Measurements from ENCODE around the gene FAM124B.
"Not testable (repeated sequence)": the region's sequence is repeated elsewhere in the genome, so short reads cannot be mapped to it uniquely, and the experiment has no call there.

The FAM124B gene

GRCh38 chr2:224412141-224413015, 10.5 kb upstream of the FAM124B start:
- DNase-seq (ENCODE audit: low spot score) = no peak

- no peak for DNase-seq (ENCODE audit: low spot score)
These were observed 9.1 kb upstream of the FAM124B start for GRCh38 chr2:224410946-224411561.

GRCh38 chr2:224408676-224409075, 6.8 kb upstream of the FAM124B start:
- no peak for DNase-seq (ENCODE audit: low spot score)

- DNase-seq (ENCODE audit: low spot score) = no peak
These were observed 5.4 kb upstream of the FAM124B start for GRCh38 chr2:224407241-224407701.

- no peak for DNase-seq (ENCODE audit: low spot score)
These were observed 4.0 kb upstream of the FAM124B start for GRCh38 chr2:224405841-224406370.

- no peak for DNase-seq (ENCODE audit: low spot score)
These were observed 3.5 kb upstream of the FAM124B start for GRCh38 chr2:224405412-224405811.

- no peak for DNase-seq (ENCODE audit: low spot score)
These were observed 2.9 kb upstream of the FAM124B start for GRCh38 chr2:224404796-224405195.

GRCh38 chr2:224403657-224404056, 1.8 kb upstream of the FAM124B start:
- no peak for DNase-seq (ENCODE audit: low spot score)

- no peak for DNase-seq (ENCODE audit: low spot score)
These were observed 848 bp downstream of the FAM124B start for GRCh38 chr2:224400886-224401632.

GRCh38 chr2:224400174-224400810, 1.6 kb downstream of the FAM124B start:
- DNase-seq (ENCODE audit: low spot score) = no peak

- no peak for DNase-seq (ENCODE audit: low spot score)
These were observed 3.6 kb downstream of the FAM124B start for GRCh38 chr2:224398289-224398688.

- not testable (repeated sequence) for DNase-seq (ENCODE audit: low spot score)
These were observed 4.8 kb downstream of the FAM124B start for GRCh38 chr2:224397100-224397499.

- DNase-seq (ENCODE audit: low spot score) = no peak
These were observed 6.1 kb downstream of the FAM124B start for GRCh38 chr2:224395620-224396390.

GRCh38 chr2:224393157-224393872, 8.6 kb downstream of the FAM124B start:
- DNase-seq (ENCODE audit: low spot score) = no peak

GRCh38 chr2:224392545-224392944, 9.4 kb downstream of the FAM124B start:
- DNase-seq (ENCODE audit: low spot score) = no peak

GRCh38 chr2:224389317-224389716, 12.6 kb downstream of the FAM124B start:
- DNase-seq (ENCODE audit: low spot score) = no peak

GRCh38 chr2:224386876-224387275, 15.0 kb downstream of the FAM124B start:
- DNase-seq (ENCODE audit: low spot score) = no peak

- no peak for DNase-seq (ENCODE audit: low spot score)
These were observed 18.8 kb downstream of the FAM124B start for GRCh38 chr2:224382973-224383555.

GRCh38 chr2:224382280-224382647, 19.6 kb downstream of the FAM124B start:
- DNase-seq (ENCODE audit: low spot score) = not testable (repeated sequence)

Measured in germinal center (tissue), 1 donor.